D721Med (cell line): ENCODE data around the gene C22orf42.

Source experiments
- DNase-seq: peaks from one replicate; pipeline ENCODE4 v3.0.0; 2011; ENCODE audit warnings: low spot score; ENCODE audit not compliant: insufficient read length
- FAIRE-seq: peaks from 2 replicates; lab custom pipeline; 2011; peaks lifted over from hg19 to GRCh38; lab: Jason Lieb, UNC
- TF ChIP-seq, protein P1 (sequence below): IDR thresholded peaks from 2 replicates; pipeline ENCODE4 v1.5.1; 2012; ENCODE audit warnings: mild to moderate bottlenecking, control low read depth; ENCODE audit not compliant: insufficient read depth; ENCODE audit errors: missing control alignments

C22orf42 gene

GRCh38 chr22:32158712-32159533, at the start of gene C22orf42:
TSS of gene C22orf42 (minus strand) at chr22:32159303. CDS start at chr22:32159215, 88 bp downstream.
- FAIRE-seq, result no peak
- DNase-seq, result no peak
- TF ChIP-seq, protein P1, sequence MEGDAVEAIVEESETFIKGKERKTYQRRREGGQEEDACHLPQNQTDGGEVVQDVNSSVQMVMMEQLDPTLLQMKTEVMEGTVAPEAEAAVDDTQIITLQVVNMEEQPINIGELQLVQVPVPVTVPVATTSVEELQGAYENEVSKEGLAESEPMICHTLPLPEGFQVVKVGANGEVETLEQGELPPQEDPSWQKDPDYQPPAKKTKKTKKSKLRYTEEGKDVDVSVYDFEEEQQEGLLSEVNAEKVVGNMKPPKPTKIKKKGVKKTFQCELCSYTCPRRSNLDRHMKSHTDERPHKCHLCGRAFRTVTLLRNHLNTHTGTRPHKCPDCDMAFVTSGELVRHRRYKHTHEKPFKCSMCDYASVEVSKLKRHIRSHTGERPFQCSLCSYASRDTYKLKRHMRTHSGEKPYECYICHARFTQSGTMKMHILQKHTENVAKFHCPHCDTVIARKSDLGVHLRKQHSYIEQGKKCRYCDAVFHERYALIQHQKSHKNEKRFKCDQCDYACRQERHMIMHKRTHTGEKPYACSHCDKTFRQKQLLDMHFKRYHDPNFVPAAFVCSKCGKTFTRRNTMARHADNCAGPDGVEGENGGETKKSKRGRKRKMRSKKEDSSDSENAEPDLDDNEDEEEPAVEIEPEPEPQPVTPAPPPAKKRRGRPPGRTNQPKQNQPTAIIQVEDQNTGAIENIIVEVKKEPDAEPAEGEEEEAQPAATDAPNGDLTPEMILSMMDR, result no peak

DNA sequence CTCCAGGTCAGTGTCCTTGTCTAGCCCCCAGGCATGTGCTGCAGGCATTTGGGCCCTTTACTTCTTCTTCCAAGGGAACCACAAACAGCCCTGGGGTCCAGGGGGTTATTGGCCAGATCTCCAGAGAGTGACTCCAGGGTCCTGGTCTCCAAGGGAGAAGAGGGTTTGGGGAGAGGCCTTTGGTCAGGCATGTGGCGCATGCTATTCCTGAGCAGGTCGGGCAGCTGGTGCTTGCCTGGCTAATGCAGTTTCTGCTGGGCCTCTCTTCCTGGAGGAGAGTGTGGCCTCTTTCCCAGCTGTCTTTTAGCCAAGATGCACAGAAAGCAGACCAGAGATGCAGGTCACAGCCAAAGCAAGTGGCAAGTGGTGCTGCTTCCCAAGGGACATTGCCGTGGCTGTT, 49.6 kb upstream of the C22orf42 start:
- DNase-seq (no peak), FAIRE-seq (no peak)
- TF ChIP-seq, protein P1, result no peak

DNA sequence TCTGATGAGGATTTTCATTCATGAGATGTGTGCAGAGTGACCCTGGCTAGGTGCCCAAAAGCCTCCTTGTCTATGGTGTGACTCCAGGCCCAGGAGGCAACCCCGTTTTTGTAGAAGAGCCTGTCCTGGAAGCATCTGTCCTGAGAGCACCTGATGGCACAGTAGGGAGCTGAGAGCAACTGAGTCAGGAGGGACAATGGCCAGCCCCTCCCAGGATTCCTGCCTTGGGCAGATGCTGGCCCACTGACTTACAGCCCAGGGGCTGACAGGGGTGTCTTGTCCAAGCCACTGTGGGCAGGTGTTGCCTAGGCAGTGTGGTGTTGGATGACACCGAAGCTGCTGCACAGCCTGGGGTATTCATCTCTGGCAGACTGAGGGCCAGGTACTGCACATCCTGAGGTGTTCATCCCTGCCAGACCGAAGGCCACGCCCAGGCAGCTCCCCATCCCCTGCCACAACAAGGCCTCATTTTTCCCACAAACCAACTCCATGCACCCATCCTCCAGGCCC, 48.9 kb upstream of the C22orf42 start:
- DNase-seq (no peak), FAIRE-seq (no peak)
- TF ChIP-seq, protein P1, result no peak

DNA sequence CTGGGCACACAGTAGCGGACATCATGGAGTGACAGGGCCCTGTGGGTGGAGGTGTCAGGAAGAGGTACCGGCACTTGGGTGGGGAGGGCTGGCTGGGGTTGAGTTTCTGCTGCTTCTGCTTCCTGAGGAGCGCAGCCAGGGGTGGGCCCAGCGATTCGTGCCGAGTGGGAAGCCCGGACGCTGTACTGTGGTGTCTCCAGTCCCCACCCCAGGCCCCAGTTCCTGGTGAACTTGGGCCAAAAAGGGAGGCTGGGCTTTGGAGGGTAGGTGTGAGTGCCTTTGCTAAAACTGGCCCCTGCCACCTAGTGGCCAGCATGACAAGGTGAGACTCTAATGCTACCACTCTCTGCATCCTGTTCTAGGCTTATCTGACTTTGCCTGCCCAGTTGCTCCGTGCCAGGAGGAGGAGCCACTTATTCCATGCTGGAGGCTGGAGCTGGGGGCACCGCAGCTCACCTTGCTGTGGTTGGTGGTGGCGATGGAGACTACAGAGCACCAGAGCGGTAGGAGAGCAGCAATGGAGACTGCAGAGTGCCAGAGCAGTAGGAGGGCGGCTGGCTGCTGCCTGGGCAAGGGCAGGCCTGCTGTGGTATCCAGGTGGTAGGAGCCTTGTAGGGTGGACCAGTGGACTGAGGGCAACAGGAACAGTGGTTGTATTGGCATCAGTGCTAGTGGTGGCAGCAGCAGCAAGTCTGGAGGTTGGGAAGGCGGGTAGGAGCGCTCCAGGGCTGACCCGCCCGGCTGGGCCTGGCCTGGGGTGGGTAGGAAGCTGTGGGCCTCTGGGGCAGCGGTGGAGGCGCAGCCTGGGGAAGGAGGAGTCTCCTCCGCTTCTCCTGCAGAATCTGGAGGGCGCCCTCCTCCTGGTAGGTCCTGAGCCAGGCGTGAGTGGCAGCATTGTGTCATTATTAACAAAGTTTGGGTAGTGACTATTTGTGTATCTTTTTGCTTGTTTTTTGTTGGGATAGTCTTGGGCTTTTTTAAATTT, 48.0 kb upstream of the C22orf42 start:
- DNase-seq (no peak), FAIRE-seq (no peak)
- TF ChIP-seq, protein P1, result peak; percentile 50

DNA sequence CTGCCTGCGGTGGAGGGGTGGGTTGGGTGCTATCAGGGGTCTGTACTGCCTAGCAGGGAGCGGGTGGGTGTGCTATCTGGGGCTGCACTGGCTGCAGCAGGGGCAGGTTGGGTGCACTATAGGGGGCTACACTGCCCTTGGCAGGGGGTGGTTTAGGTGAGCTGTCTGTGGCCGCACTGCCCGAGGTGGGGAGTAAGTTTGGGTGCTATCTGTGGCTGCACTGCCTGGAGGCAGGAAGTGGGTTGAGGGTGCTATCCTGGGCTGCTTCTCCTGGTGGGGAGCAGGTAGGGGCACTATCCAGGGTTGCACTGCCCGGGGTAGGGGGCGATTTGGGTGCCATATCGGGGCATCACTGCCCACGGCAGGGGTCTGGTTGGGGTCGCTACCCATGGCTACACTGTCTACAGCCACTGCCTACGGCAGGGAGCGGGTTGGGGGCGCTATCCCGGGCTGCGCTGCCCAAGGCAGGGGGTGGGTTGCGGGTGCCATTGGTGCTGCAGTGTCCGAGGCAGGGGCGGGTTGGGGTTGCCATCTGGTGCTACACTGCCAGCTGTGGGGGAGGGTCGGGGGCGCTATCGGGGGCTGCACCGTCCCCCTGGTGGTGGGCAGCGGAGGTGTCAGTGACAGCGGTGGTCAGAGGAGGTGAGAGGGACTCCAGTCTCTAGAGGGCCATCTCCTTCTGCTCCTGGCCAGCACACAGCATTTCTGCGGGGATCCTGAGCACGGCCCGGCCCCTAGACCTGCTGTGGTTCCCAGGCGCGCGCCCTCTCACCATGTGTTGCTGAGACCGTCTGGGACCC, 47.1 kb upstream of the C22orf42 start:
- TF ChIP-seq, protein P1, result peak; percentile 11
- FAIRE-seq (no peak), DNase-seq (no peak)

DNA sequence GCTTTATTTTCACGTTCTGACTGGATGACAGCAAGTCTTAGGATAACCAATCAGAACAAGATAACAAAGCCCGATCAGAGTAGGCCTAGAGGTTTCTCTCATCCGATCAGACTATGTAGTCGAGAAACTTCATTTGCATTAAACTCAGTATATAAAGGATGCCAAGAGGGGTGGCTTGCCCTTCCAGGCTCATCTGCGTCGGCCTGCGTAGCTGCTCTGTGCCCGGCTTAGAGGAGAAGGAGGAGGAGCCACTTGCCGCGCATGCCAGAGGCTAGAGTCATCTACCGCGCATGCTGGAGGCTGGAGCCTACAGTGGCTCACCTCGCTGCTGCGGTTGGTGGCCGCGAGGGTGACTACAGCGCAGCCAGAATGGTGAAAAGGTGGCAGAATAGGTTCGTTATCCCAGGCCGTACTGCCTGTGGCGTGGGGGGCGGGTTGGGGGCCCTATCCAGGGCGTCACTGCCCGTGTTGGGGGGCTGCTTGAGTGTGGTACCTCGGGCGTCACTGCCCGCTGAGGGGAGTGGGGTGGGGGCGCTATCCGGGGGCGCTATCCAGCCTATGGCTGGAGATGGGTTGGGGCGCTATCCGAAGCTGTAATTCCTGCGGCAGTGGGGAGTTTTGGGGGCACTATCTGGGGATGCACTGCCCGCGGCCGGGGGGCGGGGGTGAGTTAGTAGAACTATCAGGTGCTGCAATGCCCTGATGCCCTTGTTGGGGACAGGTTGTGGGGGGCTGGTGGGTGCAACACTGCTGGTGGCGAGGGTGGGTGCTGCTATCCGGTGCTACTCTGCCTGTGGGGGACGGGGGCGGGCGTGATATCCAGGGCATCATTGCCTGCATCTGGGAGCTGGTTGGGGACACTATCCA, 46.0 kb upstream of the C22orf42 start, which contains the start of gene RFPL2:
Gene RFPL2 (minus strand): TSS at position 218 of the 867 bp plus-strand sequence. CDS start 2,622 bp downstream, outside the sequence.
- FAIRE-seq, result no peak
- TF ChIP-seq, protein P1, result no peak
- peak; percentile 51 for DNase-seq
